Kidney epithelial cell (primary cell): ENCODE results near the gene C11orf21. TPM values are rescaled to one million over a fixed set of nuclear protein-coding genes. Genes with fewer than 3 reads are reported as not detected.

Experiments used
- DNase-seq: peaks from one replicate; pipeline ENCODE4 v3.0.0-alpha.2; 2010; ENCODE audit warnings: low read depth
- H3K27me3 ChIP-seq: 2 replicates; pipeline ENCODE4 v1.6.0; 2011; ENCODE audit warnings: low read length; ENCODE audit not compliant: control insufficient read depth, insufficient read depth
- H3K36me3 ChIP-seq: 2 replicates; pipeline ENCODE4 v1.5.1; 2011; ENCODE audit warnings: low read length; ENCODE audit not compliant: control insufficient read depth, insufficient read depth
- H3K4me3 ChIP-seq: 2 replicates; pipeline ENCODE4 v1.5.1; 2011; ENCODE audit warnings: low read depth, mild to moderate bottlenecking, control low read depth, low read length
- total RNA-seq: library from RNA; depleted of rRNA; stranded (reverse); fragments of >200 nt; gene quantifications from 2 replicates; pipeline ENCODE4 v1.2.3, GENCODE V29; 2015
- TF ChIP-seq, protein P1 (sequence below): IDR thresholded peaks from 2 replicates; pipeline ENCODE4 v1.5.1; 2011; ENCODE audit warnings: mild to moderate bottlenecking, moderate library complexity, low read length, control low read depth, inconsistent platforms; ENCODE audit not compliant: insufficient read depth, poor library complexity, severe bottlenecking

Gene C11orf21
- total RNA-seq, 1 donor from 2014 or later: not detected

DNA sequence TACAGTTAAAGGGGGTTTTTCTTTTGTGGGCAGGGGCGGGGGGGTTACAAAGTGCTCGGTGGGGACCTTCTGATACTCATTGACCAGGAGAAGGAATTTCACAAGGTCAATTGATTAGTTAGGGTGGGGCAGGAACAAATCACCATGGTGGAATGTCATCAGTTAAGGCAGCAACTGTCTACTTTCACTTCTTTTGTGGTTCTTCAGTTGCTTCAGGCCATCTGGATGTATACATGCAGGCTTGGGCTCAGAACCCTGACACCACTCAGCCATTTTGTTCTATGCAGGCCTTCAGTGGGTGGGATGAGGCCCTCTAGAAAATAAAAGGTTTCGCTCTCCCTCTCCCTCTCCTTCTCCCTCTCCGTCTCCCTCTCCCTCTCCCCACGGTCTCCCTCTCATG, 29.7 kb upstream of the C11orf21 start:
- Histone ChIP-seq H3K27me3 (no peaks in the 10 kb centered on the region), H3K4me3 (no peak overlapping the region), H3K36me3 (no peaks in the 10 kb centered on the region)
- TF ChIP-seq, protein P1, sequence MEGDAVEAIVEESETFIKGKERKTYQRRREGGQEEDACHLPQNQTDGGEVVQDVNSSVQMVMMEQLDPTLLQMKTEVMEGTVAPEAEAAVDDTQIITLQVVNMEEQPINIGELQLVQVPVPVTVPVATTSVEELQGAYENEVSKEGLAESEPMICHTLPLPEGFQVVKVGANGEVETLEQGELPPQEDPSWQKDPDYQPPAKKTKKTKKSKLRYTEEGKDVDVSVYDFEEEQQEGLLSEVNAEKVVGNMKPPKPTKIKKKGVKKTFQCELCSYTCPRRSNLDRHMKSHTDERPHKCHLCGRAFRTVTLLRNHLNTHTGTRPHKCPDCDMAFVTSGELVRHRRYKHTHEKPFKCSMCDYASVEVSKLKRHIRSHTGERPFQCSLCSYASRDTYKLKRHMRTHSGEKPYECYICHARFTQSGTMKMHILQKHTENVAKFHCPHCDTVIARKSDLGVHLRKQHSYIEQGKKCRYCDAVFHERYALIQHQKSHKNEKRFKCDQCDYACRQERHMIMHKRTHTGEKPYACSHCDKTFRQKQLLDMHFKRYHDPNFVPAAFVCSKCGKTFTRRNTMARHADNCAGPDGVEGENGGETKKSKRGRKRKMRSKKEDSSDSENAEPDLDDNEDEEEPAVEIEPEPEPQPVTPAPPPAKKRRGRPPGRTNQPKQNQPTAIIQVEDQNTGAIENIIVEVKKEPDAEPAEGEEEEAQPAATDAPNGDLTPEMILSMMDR: no peak
- DNase-seq: no peak

DNA sequence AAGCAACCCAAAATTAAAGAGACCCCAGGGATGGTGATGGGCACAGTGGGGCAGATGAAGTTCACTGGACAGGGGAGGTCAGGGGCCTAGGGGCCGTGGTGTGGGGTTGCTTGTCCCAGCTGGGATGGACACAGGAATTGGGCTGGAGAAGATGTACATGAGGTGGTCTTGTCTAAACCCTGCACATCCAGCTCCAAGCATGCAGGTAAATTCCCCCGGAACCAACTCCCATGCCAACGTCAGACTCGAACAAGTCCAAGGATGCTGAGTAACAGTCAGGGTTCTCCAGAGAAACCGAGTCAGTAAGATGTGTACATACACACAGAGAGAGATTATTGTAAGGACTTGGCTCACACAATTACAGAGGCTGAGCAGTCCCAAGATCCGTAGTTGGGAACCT, 29.0 kb upstream of the C11orf21 start:
- Histone ChIP-seq H3K27me3 (no peaks in the 10 kb centered on the region), H3K4me3 (no peak overlapping the region), H3K36me3 (no peaks in the 10 kb centered on the region)
- TF ChIP-seq, protein P1: no peak
- no peak for DNase-seq

DNA sequence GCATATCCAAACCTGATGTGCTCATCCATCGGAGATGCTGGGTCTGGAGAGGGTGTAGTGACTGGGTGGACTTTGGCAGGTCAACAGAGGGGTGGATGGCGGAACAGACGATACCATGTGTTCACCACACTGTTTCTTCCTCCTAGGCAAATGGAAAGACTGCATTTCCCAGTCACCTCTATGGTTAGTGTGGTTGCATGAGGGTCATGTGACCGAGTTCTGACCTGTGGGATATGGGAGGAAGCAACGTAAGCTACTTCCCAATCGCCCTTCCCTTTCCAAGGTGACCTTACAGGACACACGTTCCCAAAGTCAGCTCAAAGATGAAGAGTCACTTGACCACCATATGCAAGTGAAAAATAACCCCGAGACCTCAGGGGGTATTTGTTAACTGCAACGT, 27.8 kb upstream of the C11orf21 start:
- Histone ChIP-seq H3K27me3 (no peaks in the 10 kb centered on the region), H3K36me3 (no peaks in the 10 kb centered on the region), H3K4me3 (no peak overlapping the region)
- no peak for DNase-seq
- TF ChIP-seq, protein P1: no peak

DNA sequence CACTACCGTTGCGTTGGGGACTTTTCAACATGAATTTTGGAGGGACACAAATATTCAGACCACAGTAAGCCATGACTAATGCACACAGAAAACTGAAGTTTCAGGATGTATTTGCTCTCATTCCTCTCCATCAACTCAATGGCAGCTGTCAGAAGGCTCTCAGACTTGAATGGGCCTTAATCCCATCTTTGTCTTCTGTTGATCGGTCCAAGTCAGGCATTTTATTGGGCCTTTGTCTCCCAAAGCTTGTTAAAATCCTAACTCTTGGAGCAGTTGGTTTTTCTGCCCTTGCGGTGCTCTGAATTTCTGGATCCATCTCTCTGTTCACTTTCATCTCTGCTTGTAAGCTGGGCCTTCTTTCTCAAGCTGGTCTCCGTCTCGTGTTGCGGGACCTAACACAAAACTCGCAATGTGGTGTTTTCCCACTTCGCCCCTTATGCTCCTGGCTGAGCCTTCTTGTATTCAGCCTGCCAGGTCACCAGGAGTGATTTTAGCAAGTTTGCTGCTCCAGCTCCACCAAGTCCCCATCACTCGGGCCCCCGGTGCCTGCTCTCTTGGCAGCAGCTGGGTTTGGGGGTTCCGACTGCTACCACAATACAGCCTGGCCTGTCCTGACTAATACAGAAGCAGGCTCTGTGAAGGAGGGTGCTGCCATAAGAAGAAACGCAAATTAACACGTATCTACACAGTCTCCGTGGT, 27.1 kb upstream of the C11orf21 start:
- H3K4me3 ChIP-seq: no peak overlapping the region
- DNase-seq: no peak
- H3K27me3 ChIP-seq: no peaks in the 10 kb centered on the region
- TF ChIP-seq, protein P1: no peak
- no peaks in the 10 kb centered on the region for H3K36me3 ChIP-seq

DNA sequence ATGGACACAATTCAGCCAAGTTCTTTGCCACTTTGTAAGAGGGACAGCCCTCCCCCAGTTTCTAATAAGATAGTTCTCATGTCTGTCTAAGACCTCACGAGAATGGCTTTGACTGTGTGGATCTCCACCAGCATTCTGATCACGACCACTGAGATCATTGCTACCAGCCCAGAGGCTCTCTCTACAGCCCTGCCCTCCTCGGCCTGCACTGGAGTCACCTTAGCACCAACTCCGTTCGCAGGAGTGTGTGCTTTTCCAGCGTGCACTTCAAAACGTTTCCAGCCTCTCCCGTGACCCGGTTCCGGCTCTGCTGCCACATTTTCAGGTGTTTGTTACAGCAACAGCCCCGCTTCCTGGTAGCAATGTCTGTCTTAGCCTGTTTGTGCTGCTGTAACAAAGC, 26.3 kb upstream of the C11orf21 start:
- H3K4me3 ChIP-seq: no peak overlapping the region
- no peak for DNase-seq
- no peaks in the 10 kb centered on the region for H3K27me3 ChIP-seq
- H3K36me3 ChIP-seq: no peaks in the 10 kb centered on the region
- TF ChIP-seq, protein P1: no peak

DNA sequence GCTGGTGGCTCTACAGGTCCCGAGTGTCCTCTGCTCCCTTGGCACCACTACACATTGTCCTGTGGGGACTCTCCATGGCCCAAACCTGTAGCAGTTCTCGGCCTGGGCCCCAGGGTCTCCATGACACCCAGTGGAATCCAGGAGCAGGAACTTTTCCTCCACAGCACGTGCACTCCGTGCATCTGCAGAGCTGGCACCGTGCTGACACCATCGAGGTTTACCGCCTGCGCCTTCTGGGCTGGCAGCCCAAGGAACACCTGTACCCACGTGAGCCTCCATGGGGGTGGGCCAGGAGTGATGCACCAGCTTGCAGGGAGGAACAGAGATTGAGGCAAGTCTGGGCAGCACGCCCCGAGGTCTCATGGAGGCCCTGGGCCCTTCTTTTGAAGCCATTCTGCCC, 25.3 kb upstream of the C11orf21 start:
- Histone ChIP-seq H3K27me3 (no peaks in the 10 kb centered on the region), H3K36me3 (no peaks in the 10 kb centered on the region), H3K4me3 (no peak overlapping the region)
- DNase-seq: no peak
- TF ChIP-seq, protein P1: no peak
